HCT116 (cell line): ENCODE measurements around the gene RPRD1B.

Experiments
- CEBPB ChIP-seq: IDR thresholded peaks from 2 replicates; pipeline ENCODE4 v1.6.1; 2012; ENCODE audit warnings: low read depth
- EGR1 ChIP-seq: IDR thresholded peaks from 2 replicates; pipeline ENCODE4 v1.6.1; 2012; ENCODE audit warnings: low read depth
- MAX ChIP-seq: IDR thresholded peaks from 2 replicates; pipeline ENCODE4 v1.6.1; 2012
- POLR2A ChIP-seq: IDR thresholded peaks from 2 replicates; pipeline ENCODE4 v1.7.0; 2011; ENCODE audit warnings: borderline replicate concordance; ENCODE audit not compliant: insufficient read depth, insufficient read length; ENCODE audit errors: extremely low read depth
- POLR2AphosphoS5 ChIP-seq: IDR thresholded peaks from 2 replicates; pipeline ENCODE4 v1.6.1; 2011; ENCODE audit warnings: mild to moderate bottlenecking, low read depth, low read length, moderate library complexity
- RAD21 ChIP-seq: IDR thresholded peaks from 2 replicates; pipeline ENCODE4 v1.6.1; 2012; ENCODE audit warnings: low read depth, mild to moderate bottlenecking
- TF ChIP-seq, protein P1 (sequence below), 3 experiments: fragments of 200-600 bp in 1 of 3; sonication (generic) in 1 of 3; IDR thresholded peaks in 2 of 3; conservative IDR thresholded peaks in 1 of 3; 2 replicates each; pipeline ENCODE4 v1.5.1; 2012 to 2017; ENCODE audit warnings: low read depth in 2 of 3, low read length in 2 of 3, antibody characterized with exemption in 1 of 3, borderline replicate concordance in 1 of 3, control low read depth in 1 of 3, mild to moderate bottlenecking in 1 of 3, mixed read lengths in 1 of 3, mixed run types in 1 of 3, moderate library complexity in 1 of 3; ENCODE audit not compliant: insufficient read depth in 1 of 3
- TF ChIP-seq, protein P2 (sequence below): IDR thresholded peaks from 2 replicates; pipeline ENCODE4 v1.6.1; 2012

GRCh38 chr20:38125157-38126056 is 91.9 kb downstream of the RPRD1B start:
- TF ChIP-seq, protein P1, sequence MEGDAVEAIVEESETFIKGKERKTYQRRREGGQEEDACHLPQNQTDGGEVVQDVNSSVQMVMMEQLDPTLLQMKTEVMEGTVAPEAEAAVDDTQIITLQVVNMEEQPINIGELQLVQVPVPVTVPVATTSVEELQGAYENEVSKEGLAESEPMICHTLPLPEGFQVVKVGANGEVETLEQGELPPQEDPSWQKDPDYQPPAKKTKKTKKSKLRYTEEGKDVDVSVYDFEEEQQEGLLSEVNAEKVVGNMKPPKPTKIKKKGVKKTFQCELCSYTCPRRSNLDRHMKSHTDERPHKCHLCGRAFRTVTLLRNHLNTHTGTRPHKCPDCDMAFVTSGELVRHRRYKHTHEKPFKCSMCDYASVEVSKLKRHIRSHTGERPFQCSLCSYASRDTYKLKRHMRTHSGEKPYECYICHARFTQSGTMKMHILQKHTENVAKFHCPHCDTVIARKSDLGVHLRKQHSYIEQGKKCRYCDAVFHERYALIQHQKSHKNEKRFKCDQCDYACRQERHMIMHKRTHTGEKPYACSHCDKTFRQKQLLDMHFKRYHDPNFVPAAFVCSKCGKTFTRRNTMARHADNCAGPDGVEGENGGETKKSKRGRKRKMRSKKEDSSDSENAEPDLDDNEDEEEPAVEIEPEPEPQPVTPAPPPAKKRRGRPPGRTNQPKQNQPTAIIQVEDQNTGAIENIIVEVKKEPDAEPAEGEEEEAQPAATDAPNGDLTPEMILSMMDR (IDR thresholded peaks at IDR 0.05 in 2 of 3, conservative IDR thresholded peaks at IDR 0.05 in 1 of 3; ENCODE audit: borderline replicate concordance in 1 of 3, insufficient read depth in 1 of 3, low read depth in 2 of 3, low read length in 2 of 3), result peak in 1 of 3 experiments; percentile 20; a peak in 1 of 6 replicates
- TF ChIP-seq POLR2AphosphoS5 (no peak), RAD21 (no peak), EGR1 (no peak), POLR2A (no peak), MAX (no peak), CEBPB (no peak)
- TF ChIP-seq, protein P2, sequence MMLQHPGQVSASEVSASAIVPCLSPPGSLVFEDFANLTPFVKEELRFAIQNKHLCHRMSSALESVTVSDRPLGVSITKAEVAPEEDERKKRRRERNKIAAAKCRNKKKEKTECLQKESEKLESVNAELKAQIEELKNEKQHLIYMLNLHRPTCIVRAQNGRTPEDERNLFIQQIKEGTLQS, result no peak
